IgD-negative memory B cell (primary cell): ENCODE measurements around the gene ABL1. TPM values are rescaled to one million over a fixed set of nuclear protein-coding genes. Genes with fewer than 3 reads are reported as not detected.

Experiments
- H3K27ac Mint-ChIP-seq, 3 donors: one replicate each; pipeline ENCODE4 v1.8.0; 2020 to 2022; ENCODE audit warnings: mild to moderate bottlenecking in 3 of 3, mixed read lengths in 3 of 3, moderate library complexity in 1 of 3
- H3K27me3 Mint-ChIP-seq: one replicate; pipeline ENCODE4 v1.8.0; 2021; ENCODE audit warnings: mixed read lengths
- H3K36me3 Mint-ChIP-seq: one replicate; pipeline ENCODE4 v1.8.0; 2020; ENCODE audit warnings: mild to moderate bottlenecking, mixed read lengths
- H3K4me1 Mint-ChIP-seq, 3 donors: one replicate each; pipeline ENCODE4 v1.8.0; 2020 to 2022; ENCODE audit warnings: mixed read lengths in 3 of 3, mild to moderate bottlenecking in 1 of 3
- H3K4me3 Mint-ChIP-seq, 4 donors: one replicate each; pipeline ENCODE4 v1.8.0; 2020 to 2022; ENCODE audit warnings: mild to moderate bottlenecking in 4 of 4, mixed read lengths in 4 of 4, moderate library complexity in 3 of 4
- H3K9me3 Mint-ChIP-seq, 3 donors: one replicate each; pipeline ENCODE4 v1.8.0; 2020 to 2021; ENCODE audit warnings: mixed read lengths in 3 of 3, mild to moderate bottlenecking in 1 of 3
- polyA plus RNA-seq: library from polyadenylated mRNA; unstranded; fragments of 300-500 nt; fragmentation: Illumina TruSeq; gene quantifications from one replicate; pipeline ENCODE4 v1.2.3, GENCODE V29; 2021

The ABL1 gene
- polyA plus RNA-seq, 1 donor from 2014 or later = 12.6 TPM

- Mint-ChIP-seq H3K27me3 (no peaks in the 10 kb centered on the region), H3K36me3 (peaks cover 4% of the 10 kb centered on the region), H3K4me1 (peaks cover 0 to 4% (median 2%) of the 10 kb centered on the region in 3 donors), H3K9me3 (no peaks in the 10 kb centered on the region), H3K27ac (no peak overlapping the region), H3K4me3 (no peak overlapping the region)
These were observed 19.0 kb downstream of the ABL1 start for GRCh38 chr9:130854092-130854491.

- H3K27ac Mint-ChIP-seq = no peak overlapping the region
- H3K36me3 Mint-ChIP-seq = peaks cover 4% of the 10 kb centered on the region
These were observed 19.8 kb downstream of the ABL1 start for GRCh38 chr9:130854835-130855234.

GRCh38 chr9:130856474-130856873 lies 21.4 kb downstream of the ABL1 start:
- Mint-ChIP-seq H3K4me1 (no peaks in the 10 kb centered on the region), H3K9me3 (no peaks in the 10 kb centered on the region), H3K27me3 (no peaks in the 10 kb centered on the region), H3K4me3 (no peak overlapping the region), H3K27ac (no peak overlapping the region), H3K36me3 (peaks cover 4% of the 10 kb centered on the region)

More at GRCh38 chr9:130854835-130855234, 19.8 kb downstream of the ABL1 start:
- H3K9me3 Mint-ChIP-seq = no peaks in the 10 kb centered on the region
- no peak overlapping the region for H3K4me3 Mint-ChIP-seq
- peaks cover 0 to 4% (median 0%) of the 10 kb centered on the region in 3 donors for H3K4me1 Mint-ChIP-seq
- H3K27me3 Mint-ChIP-seq = no peaks in the 10 kb centered on the region

GRCh38 chr9:130857864-130858738 lies 23.0 kb downstream of the ABL1 start:
- Mint-ChIP-seq H3K4me3 (no peak overlapping the region), H3K36me3 (peaks cover 1% of the 10 kb centered on the region)

GRCh38 chr9:130858739-130859705 lies 24.0 kb downstream of the ABL1 start:
- no peak overlapping the region for H3K4me3 Mint-ChIP-seq
- H3K9me3 Mint-ChIP-seq = no peaks in the 10 kb centered on the region
- peaks cover 1% of the 10 kb centered on the region for H3K36me3 Mint-ChIP-seq
- H3K27ac Mint-ChIP-seq = no peak overlapping the region
- H3K27me3 Mint-ChIP-seq = no peaks in the 10 kb centered on the region
- H3K4me1 Mint-ChIP-seq = no peaks in the 10 kb centered on the region

More at GRCh38 chr9:130857864-130858738, 23.0 kb downstream of the ABL1 start:
- Mint-ChIP-seq H3K9me3 (no peaks in the 10 kb centered on the region), H3K27me3 (no peaks in the 10 kb centered on the region), H3K27ac (no peak overlapping the region), H3K4me1 (no peaks in the 10 kb centered on the region)

- Mint-ChIP-seq H3K4me3 (no peak overlapping the region), H3K36me3 (no peaks in the 10 kb centered on the region), H3K27ac (no peak overlapping the region), H3K27me3 (no peaks in the 10 kb centered on the region), H3K9me3 (no peaks in the 10 kb centered on the region), H3K4me1 (no peaks in the 10 kb centered on the region)
These were observed 25.6 kb downstream of the ABL1 start for GRCh38 chr9:130860458-130861316.

- Mint-ChIP-seq H3K9me3 (no peaks in the 10 kb centered on the region), H3K36me3 (no peaks in the 10 kb centered on the region), H3K4me1 (peaks cover 3 to 5% (median 3%) of the 10 kb centered on the region in 3 donors), H3K27ac (no peak overlapping the region), H3K4me3 (no peak overlapping the region), H3K27me3 (no peaks in the 10 kb centered on the region)
These were observed 26.5 kb downstream of the ABL1 start for GRCh38 chr9:130861372-130862180.

GRCh38 chr9:130862217-130862616 lies 27.2 kb downstream of the ABL1 start:
- Mint-ChIP-seq H3K9me3 (no peaks in the 10 kb centered on the region), H3K27me3 (no peaks in the 10 kb centered on the region), H3K27ac (peak overlapping the region in 1 of 3 donors; percentile 39), H3K4me3 (no peak overlapping the region), H3K36me3 (no peaks in the 10 kb centered on the region), H3K4me1 (peaks cover 3 to 5% (median 3%) of the 10 kb centered on the region in 3 donors)

GRCh38 chr9:130862747-130863146 lies 27.7 kb downstream of the ABL1 start:
- H3K27ac Mint-ChIP-seq = peak overlapping the region in 1 of 3 donors; percentile 67
- no peaks in the 10 kb centered on the region for H3K27me3 Mint-ChIP-seq
- H3K4me3 Mint-ChIP-seq = no peak overlapping the region
- H3K4me1 Mint-ChIP-seq = peaks cover 3 to 5% (median 3%) of the 10 kb centered on the region in 3 donors
- H3K36me3 Mint-ChIP-seq = no peaks in the 10 kb centered on the region
- no peaks in the 10 kb centered on the region for H3K9me3 Mint-ChIP-seq

DNA sequence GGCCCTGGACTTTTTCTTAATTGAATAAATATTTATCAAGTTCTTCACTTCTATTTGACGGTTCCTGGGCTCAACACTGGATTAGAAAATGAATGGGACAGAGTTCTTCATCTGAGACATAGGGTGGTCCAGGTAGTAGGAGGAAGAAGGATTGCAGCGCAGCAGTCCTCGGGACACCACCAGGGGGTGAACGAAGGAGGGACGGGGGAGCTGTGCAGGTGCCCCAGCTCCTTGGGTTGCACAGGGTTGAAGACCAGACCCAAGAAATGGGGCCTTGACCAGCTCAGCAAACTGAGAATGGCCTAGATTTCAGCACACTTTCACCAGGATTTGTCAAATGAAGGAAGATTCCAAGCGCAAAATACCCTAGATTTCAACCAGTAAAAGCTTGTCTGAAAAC lies 29.5 kb downstream of the ABL1 start:
- Mint-ChIP-seq H3K4me1 (peaks cover 3 to 5% (median 3%) of the 10 kb centered on the region in 3 donors), H3K9me3 (no peaks in the 10 kb centered on the region), H3K36me3 (no peaks in the 10 kb centered on the region), H3K27ac (no peak overlapping the region), H3K4me3 (no peak overlapping the region), H3K27me3 (no peaks in the 10 kb centered on the region)

DNA sequence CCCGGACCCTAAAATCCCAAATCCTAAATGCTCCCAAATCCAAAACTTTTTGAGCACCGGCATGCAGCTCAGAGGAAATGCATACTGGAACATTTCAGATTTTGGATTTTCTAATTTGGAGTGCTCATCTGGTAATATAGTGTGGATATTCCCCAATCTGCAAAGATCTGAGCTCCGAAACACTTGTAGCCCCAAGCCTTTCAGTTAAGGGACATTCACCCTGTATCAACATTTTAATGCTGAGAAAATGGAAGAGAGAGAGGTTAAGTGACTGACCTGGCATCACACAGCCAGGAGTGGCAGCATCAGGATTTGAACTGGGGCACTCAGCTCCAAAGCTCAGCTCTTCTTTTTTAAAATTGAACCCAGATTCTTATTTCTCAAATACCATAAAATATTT lies 30.9 kb downstream of the ABL1 start:
- H3K4me3 Mint-ChIP-seq = no peak overlapping the region
- H3K36me3 Mint-ChIP-seq = no peaks in the 10 kb centered on the region
- no peak overlapping the region for H3K27ac Mint-ChIP-seq
- no peaks in the 10 kb centered on the region for H3K27me3 Mint-ChIP-seq
- peaks cover 6 to 14% (median 6%) of the 10 kb centered on the region in 3 donors for H3K4me1 Mint-ChIP-seq
- no peaks in the 10 kb centered on the region for H3K9me3 Mint-ChIP-seq

DNA sequence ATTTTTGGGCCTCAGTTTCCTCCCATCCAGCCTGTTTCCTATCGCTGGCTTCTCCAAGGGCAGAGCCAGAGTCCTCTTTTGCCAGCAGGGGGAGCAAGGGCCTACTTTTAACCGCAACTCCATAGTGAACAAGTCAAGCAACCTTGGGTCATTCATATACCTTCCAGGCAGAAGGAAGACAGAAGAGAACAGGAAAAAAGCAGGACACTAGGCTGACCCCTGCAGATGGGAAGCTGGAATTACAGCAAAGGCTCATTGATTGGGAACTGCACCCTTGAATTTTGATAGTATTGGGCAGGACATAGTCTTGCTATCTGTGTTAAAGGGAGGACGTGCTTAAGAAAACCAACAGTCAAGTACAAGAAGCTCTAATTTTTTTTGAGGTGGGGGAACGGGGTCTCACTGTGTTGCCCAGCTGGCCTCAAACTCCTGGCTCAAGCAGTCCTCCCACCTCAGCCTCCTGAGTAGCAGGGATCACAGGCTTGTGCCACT lies 31.5 kb downstream of the ABL1 start:
- Mint-ChIP-seq H3K36me3 (no peaks in the 10 kb centered on the region), H3K4me3 (no peak overlapping the region), H3K9me3 (no peaks in the 10 kb centered on the region), H3K4me1 (peaks cover 9 to 18% (median 12%) of the 10 kb centered on the region in 3 donors), H3K27me3 (no peaks in the 10 kb centered on the region), H3K27ac (peak overlapping the region in 1 of 3 donors; percentile 69)

- Mint-ChIP-seq H3K36me3 (peaks cover 2% of the 10 kb centered on the region), H3K9me3 (no peaks in the 10 kb centered on the region), H3K27ac (no peak overlapping the region), H3K4me1 (peaks cover 9 to 18% (median 12%) of the 10 kb centered on the region in 3 donors), H3K4me3 (no peak overlapping the region), H3K27me3 (no peaks in the 10 kb centered on the region)
These were observed 32.5 kb downstream of the ABL1 start for GRCh38 chr9:130867556-130867955.
